Adrenal gland (tissue), 5 donors: Measurements from ENCODE around the gene FTH1.

Experiments used
- POLR2A ChIP-seq, 2 donors: fragments of 450-650 bp; IDR thresholded peaks; one replicate each; pipeline ENCODE4 v1.6.1; 2017; ENCODE audit warnings: antibody characterized with exemption in 2 of 2, mild to moderate bottlenecking in 2 of 2, moderate library complexity in 1 of 2
- TF ChIP-seq, protein P1 (sequence below), 6 experiments: fragments of 450-650 bp in 4 of 6; fragments of 200-600 bp in 2 of 6; sonication (generic) in 1 of 6; IDR thresholded peaks; 1 replicate in 5 of 6; 2 replicates in 1 of 6; pipeline versions ENCODE4 v1.5.1 to v1.8.0; 2016 to 2021; ENCODE audit warnings: antibody characterized with exemption in 6 of 6, mild to moderate bottlenecking in 2 of 6, moderate library complexity in 1 of 6
- donor health status: DM: no; HTN: no; CAD: no.

DNA sequence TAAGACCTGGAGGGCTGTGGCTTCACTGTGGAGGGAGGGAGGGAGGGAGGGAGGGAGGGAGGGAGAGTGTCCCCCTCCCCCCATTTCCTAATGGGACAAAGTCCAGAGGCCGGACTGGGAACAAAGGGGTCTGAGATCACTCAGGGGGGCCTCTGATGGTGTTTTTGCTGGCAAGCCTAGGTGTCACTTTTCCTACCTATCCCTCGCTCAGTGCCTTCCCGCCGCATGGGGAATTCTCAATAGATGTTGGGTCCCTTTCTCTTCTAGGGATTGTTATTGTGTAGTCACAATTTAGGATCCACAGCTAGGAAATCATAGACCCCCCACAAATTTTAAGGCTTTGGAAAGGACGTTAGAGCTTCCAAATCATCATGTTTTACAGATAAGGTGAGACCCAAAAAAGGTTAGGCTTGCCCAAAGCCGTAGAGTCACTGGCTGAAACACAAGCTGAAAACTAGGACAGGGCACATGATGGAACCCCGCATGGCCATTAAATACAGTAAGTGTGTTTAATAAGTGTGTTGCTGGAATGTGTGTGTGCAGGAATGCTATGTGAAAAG, 4.8 kb upstream of the FTH1 start:
- TF ChIP-seq, protein P1, sequence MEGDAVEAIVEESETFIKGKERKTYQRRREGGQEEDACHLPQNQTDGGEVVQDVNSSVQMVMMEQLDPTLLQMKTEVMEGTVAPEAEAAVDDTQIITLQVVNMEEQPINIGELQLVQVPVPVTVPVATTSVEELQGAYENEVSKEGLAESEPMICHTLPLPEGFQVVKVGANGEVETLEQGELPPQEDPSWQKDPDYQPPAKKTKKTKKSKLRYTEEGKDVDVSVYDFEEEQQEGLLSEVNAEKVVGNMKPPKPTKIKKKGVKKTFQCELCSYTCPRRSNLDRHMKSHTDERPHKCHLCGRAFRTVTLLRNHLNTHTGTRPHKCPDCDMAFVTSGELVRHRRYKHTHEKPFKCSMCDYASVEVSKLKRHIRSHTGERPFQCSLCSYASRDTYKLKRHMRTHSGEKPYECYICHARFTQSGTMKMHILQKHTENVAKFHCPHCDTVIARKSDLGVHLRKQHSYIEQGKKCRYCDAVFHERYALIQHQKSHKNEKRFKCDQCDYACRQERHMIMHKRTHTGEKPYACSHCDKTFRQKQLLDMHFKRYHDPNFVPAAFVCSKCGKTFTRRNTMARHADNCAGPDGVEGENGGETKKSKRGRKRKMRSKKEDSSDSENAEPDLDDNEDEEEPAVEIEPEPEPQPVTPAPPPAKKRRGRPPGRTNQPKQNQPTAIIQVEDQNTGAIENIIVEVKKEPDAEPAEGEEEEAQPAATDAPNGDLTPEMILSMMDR (IDR thresholded peaks at IDR 0.05): no peak
- TF ChIP-seq POLR2A (IDR thresholded peaks at IDR 0.05): no peak
